GM19238 (cell line): ENCODE results near the gene NSMF.
A peak's percentile ranks its signal among the peaks of the same experiment; 100 is the strongest.

Source experiments
- DNase-seq: peaks from one replicate; pipeline ENCODE4 v3.0.0; 2011; ENCODE audit warnings: low spot score; ENCODE audit not compliant: insufficient read length

The NSMF gene

DNA sequence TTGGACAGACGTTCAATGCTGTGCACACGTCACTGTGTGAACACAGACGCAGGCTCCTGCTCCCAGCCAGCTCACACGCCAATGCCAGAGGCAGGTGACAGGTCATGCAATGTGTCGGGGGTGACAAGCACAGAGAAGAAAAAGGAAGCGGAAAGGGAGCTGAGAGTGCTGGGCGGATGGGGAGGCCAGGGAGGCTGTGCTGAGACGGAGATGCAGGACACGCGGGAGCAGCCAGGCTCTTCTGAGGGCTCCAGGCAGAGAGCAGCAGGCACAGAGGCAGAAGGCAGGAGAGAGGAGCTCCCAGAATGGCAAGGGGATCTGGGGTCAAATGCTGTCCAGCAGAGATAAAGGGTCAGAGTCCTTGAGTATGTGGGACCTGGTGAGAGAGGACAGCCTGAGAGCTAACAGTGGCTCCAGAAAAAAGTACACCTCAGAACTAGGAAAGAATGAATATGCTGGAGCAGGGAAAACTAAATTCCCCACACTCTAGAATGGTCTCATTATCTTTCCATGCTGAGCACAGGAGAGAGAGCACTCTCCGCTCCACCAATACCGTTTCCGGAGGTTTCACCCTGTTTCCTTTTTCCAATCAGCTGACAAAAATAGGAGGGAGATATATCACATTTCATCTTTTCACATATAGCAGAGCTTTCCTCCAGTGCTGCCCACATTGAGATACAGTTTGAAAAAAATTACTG, 32.8 kb upstream of the NSMF start:
- no peak for DNase-seq

DNA sequence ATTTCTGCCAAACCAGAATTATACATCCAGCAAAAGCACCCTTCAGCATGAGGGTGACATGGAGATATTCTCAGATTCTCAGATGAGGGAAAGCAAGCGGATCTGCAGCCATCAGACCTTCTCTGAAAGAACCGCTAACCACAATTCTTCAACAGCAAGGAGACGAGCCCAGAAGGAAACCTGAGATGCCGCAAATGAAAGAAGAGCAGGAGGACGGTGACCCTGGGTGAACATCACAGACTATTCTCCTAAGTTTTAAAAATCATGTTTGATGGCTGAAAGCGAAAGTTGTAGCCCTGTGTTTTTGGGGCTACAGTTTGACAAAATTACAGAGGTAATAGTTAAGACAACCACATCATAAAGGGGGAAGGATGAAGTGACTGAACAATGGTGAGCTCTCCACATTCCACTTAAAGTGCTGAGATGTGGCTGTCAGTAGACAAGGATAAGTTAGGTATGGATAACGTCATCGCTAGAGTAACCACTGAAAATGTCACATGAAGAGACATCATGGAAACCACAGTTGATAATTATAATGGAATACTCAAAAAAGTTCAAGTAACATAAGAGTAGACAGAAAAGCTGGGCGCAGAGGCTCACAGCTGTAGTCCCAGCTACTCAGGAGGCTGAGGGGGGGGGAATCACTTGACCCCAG, 31.5 kb upstream of the NSMF start:
- no peak for DNase-seq

DNA sequence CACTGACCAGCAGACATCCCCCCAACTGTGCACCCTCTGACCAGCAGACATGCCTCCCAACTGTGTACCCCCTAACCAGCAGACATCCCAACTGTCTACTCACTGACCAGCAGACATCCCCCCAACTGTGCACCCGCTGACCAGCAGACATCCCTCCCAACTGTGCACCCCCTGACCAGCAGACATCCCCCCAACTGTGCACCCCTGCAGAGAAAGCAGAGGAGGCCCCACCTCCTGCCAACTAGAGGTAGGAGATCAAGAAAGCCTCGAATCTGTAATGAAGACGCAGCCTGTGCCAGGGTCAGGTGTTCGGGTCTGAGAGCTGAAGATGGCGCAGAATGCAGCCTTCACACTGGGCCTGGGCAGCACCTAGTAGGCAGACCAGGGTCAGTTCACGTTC, 29.8 kb upstream of the NSMF start:
- DNase-seq: no peak

DNA sequence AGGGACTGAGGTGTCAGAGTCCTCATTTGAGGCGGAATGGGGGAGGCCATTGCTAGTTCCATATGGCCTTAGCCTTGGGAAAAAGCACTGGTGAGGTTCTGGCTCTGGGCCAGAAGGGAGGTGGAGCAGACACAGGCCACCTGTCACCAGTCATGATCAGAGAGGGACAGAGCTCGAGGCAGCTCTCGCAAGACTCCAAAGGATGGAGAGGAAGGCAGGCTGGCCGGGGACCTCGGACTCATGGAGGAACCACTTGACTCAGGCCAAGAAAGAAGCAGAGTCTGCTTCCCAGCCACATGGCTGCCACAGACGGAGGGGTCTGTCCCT, 29.2 kb upstream of the NSMF start:
- no peak for DNase-seq

DNA sequence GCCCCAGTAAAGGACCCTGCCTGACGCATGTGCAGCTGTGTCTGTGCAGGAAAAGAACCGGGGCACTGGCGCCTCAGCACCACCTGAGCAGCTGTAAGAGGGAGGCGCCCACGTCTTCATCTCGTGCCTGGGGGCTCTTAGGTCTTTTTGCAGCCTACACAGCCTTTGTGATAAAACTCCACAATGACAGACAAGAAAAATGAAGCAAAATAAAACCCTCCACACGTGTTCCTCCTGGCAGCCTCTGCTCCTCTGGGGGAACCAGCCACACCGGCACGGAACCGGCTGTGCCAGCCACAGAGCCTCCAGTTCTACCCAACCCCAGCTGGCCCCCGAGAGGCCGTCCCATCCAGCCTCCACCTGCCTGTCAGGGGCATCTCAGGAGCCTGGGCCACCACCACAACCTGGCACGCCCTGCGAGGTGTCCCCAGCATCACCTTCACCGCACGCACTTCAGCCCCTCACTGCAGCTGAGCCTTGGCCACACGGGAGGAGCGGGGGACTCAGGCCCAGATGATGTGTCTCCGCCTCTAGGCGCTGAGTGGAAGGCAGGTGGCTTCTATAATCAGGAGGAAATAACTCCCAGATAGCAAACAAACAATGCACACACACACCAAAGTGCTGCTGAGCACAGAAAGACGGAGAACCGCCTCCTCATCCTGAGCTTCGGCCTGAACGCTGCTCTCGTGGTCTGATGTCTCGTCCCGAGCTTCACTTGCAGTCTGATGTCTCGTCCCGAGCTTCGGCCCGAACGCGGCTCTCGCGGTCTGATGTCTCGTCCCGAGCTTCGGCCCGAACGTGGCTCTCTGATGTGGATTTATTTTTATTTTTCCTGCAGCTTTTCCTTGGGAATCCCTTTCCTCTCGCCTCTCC, 28.6 kb upstream of the NSMF start:
- DNase-seq: no peak

DNA sequence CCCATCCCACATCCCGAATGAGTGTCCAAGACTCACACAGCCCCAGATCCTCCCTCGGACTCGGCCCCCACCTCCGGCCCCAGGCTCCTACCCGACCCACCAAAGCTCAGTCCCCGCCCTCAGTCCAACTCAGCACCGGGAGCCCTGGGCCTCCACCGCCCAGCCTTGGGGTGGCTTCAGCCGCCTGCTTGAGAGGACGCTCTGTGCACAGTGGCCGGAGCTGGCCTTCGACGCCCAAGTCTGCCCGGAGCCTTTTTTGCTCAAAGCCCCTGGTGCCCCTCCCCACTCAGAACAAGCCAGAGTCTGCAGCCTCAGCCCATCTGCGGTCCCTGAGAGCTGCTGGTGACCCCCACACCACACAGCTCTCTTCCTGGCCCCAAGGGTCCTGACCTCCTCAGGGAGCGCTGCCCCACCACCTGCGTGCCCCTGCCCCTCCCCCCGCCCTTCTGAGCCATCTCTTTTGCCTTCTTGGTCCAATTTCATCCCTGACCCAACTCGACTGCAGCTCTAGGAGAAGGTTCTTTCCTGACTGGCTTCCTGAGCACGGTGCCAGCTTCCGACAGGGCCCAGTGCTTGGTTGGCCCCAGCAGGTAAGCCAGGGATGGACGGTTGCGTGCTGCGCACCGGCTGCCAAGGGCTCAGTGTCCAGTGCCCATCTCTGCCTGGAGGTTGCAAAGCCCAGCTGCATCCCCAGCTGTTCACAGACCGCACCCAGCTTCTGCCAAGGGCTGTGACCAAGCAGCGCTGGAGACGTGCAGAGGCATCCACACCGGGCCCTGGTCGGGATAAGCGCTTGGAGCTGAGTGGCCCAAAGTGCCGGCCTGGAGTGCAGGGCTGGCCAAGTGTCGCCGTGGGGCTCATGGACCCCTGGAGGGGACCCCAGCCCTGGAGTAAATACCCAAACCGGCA, 27.7 kb upstream of the NSMF start:
- no peak for DNase-seq

DNA sequence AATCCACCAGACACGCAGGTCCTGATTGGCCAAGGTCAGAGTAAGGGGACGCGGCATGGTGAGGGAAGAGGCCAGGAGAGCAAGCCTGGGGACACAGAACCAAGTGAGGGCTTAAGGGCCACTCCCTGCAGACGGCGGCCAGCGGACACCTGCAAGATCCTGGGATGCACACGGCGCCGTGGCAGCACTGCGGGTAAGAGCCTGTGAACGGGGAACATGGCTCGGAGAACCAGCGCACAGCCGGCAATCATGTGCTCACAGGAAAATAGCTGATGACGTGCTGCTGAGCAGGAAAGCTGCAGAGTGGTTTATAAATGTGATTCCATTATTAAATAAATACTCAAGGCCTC, 27.0 kb upstream of the NSMF start:
- no peak for DNase-seq

DNA sequence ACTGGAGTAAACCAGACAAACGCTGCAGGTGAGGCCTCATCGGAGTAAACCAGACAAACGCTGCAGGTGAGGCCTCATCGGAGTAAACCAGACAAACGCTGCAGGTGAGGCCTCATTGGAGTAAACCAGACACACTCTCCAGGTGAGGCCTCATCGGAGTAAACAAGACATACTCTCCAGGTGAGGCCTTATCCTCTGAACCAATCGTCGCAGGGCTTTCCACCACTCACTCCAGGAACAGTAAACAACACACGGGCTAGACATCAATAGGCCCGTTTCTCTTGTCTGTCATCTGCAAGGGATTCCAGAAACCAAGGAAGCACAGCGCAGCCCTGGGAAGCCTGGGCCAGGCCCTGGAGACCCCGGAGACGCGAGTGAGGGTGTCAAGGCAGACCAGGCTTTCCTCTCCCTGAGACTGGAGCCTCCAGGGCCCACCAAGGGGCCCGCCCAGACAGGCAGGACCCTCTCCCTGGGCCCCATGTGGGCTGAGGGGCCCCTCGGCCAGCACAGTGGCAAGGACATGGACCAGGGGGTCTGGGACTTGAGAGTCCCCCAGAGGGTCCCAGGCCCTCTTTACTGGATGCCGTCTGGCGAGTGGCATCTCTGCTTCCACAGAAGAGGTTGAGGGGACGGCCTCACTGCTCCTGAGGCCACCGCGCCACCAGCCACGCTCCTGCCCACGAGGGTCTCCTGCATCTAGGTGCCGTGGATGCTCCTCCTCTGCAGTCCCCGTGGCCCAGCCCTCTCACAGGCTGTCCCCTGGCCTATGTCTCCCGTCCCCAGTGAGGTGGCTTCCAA, 26.4 kb upstream of the NSMF start:
- DNase-seq: no peak

DNA sequence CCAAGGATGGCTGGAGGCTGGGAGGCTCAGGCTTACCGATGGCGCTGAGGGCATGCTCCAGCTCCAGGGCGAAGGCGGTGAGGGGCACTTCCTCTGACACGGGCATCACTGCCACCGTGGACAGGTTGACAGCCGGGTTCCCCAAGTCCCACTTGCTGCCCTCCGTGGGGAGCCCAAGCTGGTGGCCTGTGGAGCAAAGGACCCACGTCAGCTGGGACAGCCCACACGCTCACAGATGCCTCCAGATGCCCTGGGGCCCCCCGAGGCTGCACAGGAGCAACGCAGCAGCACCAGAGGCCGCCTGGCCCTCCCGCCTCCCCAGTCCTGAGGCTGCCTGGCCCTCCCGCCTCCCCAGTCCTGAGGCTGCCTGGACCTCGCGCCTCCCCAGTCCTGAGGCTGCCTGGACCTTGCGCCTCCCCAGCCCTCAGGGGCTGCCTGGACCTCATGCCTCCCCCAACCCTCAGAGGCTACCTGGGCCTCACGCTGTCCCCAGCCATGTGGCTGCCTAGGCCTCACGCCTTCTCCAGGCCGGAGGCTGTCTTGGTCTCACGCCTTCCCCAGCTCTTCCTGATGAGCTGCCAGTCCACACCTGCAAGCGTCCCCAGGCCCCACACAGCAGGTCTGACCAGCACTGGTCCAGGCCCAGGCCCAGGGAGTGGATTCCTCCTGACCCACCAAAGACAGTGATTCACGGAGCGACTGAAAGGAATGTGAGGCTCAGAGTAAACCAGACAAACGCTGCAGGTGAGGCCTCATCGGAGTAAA, 25.6 kb upstream of the NSMF start:
- no peak for DNase-seq

DNA sequence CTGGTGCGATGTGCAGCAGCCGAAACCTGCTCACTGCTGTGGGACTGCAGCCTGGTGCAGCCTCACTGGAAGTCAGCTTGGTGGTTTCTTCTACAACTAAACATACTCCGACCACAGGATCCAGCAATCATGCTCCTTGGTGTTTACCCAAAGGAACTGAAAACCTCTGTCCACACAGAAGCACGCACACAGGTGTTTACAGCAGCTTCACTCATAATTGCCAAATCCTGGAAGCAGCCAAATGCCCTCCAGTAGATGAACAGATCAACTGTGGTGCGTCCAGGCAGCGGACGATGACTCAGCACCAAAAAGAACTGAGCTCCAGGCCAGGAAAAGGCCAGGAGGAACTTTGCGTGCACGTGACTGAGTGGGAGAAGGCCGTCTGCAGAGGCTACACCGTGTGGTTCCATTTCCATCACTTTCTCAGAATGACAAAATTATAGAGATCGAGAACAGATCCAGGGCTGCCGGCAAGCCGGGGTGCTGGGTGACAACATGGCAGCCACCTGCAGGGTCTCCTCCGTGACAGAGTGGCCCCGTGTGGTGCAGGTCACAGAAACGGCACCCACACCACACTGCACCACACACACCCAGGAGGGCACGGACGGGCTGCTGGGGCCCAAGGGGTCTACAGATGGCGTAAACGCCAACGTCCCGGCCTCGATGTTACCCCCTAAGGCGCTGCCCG, 23.1 kb upstream of the NSMF start:
- peak; percentile 48 for DNase-seq

DNA sequence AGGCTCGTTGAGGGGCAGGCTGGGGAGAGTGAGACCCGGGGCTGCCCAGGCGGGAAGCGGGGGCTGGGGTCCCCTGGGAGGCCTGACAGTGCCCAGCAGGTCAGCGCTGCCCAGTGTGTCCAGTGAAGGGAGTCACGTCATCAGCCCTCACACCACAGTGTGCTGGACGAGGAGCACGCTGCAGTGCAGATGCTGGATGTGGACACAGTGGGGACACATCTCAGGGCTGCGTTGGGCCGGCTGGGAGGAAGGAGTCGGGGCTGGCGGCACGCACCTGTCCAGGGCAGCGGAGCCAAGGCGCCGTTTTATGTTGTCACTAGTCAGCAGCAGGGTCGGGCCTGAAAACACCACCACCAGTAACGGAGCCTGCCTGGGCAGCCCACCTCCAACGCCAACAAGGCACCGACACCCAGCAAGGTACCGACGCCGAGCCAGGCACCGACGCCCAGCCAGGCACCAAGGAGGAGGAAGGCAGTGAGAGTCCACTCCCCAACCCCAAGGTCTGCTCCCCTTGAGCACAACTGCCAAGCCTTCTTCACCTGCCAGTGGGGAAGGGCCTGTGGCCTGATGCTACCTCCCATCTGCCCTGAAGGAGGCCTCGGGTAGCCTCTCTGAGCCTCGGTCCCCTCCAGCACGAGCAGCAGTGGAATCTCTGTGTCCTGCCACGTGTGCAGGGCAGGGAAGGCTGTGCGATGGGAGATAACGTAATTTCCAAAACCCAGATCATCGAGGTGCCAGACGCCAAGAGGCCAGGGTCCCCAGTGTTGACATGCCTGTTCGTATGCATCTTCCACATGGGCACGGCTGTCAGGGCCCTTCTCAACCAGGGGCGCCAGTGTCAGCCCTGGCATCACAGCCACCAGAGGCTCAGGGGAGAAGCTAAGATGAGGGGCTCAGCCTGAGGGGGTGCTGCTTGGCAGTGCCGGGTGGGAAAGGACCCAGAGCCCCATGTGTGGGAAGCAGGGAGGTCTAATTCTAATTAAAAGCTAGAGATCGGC, 21.9 kb upstream of the NSMF start:
- no peak for DNase-seq

DNA sequence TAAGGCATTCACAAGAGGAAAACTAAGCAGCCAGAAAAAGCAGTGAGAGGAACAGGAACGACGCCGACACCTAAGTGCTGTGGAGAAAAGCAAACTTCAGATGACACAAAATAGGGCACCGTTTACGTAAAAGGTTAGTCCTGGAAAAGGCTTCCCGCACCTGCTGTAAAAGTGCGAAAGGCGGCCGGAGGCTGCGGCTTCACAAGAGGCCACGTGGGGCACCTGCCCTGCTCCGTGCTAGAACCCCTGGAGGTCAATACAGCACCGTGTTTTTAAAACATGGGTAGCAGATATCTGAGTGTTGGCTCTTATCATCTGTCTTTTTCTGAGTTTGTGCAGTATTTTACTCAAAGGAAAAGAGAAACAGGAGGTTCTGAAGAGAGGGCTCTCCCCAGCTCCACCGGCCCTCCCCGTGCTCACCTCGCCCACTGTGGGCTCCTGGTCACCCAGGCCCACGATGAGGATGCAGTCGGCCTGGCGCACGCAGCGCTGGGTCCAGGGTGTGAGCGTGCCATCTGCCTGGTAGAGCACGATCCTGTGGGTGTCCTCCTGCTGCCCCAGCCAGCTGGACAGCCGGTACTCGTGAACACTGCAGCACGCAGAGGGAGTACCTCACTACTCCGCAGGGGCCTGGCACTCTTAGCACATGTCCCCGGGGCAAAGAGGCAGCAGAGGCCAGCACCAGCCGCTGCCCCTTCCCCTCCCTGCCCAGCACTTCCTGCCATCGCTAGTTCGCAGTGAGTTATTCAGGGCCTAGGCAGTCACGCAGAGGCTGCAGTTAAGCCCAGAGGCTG, 21.0 kb upstream of the NSMF start:
- DNase-seq: no peak

DNA sequence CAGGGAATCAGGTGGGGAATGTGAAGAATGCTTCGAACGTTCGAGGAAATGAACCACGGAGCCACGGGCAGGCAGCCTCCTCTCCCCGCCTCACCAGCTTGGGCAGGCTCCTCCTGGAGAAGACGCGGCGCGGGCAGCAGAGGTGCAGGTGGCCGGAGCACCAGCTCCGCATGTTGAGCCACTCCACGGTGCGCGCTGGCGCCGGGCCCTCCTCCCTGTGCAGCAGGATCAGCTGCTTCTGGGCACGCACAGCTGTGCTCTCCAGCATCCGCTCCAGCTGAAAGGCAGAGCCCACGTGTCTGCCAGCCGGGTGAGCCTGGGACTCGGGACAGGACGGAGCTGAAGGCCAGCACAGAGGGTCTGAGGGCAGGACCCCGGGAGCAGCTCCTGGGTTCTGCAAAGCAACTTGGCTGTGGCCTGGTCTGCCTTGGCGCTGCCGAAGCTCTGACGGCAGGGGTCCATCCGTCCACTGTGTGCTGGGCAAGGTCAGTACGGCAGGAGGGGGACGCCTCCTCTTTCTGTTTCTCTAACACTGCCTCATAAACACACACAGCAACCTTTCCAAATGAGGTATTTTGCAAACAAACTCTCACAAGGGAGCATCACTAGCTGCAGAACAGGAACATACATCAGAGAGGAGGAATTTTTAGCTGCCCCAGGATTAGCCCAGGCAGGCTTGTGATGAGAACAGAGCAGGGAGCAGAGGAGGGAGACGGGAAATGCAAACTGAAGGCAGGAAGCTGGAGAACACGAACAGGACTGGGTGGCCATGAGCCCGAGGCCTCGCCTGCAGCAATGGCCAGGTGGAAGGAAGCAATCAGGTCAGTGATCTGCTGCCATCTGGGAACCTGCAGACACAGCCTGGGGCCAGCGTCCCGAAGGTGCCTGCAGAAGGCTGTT, 20.1 kb upstream of the NSMF start:
- DNase-seq: no peak

DNA sequence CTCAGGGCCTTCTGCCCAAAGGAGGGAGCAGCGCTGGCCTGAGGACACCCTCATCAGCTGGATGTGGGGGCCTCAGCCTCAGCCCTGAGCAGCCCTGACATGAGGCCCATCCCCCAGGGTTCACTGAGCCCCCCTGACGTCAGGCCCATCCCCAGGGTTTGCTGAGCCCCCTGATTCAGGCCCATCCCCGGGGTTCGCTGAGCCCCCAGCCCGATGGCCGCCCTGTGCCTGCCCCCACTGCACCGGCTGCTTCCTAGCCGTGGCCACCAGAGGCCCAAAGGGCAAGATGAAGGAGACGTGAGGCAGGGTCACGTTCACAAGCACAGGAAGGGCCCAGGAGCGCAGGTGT, 19.5 kb upstream of the NSMF start:
- no peak for DNase-seq

DNA sequence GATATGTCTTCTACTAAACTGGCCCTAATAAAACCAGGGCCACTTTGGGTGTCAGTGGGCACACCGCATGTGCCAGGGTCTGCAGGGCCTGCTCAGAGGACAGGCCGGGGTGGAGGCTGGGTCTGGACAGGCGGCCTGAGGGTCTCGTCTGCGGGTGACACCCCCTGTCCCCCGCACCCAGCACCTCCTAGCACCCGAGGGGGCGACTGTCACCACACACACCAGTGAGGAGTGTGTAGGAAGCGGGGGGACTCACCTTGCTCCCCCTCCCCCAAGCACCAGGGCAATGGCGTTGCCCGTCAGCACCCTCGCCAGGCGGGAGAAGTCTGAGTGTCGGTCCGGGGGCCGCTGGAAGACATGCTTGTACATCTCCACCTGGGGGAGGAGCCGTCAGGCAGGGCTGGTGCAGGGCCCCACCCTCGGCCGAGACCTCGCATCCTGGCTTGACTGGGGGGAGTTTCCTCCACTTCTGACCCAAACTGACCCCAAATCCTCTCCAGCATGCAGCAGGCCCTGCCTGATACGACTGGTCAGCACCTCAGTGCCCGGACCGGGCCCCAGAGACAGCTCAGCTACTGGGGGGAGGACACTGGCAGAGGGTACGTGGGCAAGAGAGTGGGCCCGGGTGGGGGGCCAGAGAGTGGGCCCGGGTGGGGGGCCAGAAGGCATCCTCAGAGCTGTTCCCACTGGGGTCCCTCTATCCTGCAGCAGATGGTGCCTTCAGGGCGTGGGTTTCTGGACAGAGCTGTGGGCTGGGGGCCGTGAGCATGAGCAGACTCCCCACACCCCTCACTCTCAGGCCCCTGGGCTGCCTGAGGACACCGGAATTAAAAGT, 18.9 kb upstream of the NSMF start:
- DNase-seq: no peak

DNA sequence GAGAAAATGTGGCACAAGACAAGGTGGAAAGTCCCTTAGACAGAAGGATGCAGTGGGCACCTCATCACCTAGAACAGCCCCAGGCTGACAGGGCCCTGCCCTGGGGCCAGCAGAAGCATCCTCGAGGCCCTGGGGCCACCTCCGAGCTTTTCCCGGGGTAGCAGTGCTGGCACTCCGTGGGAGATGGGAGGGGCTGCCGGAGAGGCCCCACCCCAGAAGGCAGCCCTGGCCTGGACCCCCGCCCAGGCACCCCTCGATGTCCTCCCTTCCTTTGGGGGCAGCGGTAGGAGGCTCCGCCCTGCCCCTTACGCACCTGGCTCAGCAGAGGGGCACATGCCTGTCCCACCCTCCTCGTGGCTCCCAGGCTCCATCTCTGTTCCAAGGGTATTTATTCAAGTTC, 17.7 kb upstream of the NSMF start:
- DNase-seq: no peak
